ENCODE results near the gene DPF1. TPM values are rescaled to one million over a fixed set of nuclear protein-coding genes. Genes with fewer than 3 reads are reported as not detected.

Gene DPF1
- total and polyA plus RNA-seq, 8 donors = 0.19 to 0.37 (median 0.26) TPM; not detected in 5

DNA sequence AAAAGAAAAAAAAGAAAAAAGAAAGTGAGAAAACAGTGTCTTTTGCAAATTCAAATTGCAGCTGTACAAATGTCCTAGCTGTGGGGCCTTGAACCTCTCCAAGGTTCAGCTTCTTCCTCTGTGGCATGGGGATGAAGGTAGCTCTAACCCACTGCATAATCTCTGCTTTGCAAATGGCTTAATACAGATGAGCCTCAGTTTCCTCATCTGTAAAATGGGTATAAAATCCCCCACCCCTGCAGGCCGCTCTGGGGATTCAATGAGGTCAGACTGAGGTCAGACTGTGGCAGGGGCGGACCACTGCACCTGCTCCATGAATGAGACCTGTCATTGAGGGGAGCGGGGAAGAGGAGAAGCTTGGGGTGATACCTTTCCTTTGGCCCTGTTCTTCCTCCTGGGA, 5.8 kb downstream of the DPF1 start:
- WGBS, 2 donors = 83 to 88% methylated on average over 3 of the region's 3 CpGs
- TF ChIP-seq, protein P1, sequence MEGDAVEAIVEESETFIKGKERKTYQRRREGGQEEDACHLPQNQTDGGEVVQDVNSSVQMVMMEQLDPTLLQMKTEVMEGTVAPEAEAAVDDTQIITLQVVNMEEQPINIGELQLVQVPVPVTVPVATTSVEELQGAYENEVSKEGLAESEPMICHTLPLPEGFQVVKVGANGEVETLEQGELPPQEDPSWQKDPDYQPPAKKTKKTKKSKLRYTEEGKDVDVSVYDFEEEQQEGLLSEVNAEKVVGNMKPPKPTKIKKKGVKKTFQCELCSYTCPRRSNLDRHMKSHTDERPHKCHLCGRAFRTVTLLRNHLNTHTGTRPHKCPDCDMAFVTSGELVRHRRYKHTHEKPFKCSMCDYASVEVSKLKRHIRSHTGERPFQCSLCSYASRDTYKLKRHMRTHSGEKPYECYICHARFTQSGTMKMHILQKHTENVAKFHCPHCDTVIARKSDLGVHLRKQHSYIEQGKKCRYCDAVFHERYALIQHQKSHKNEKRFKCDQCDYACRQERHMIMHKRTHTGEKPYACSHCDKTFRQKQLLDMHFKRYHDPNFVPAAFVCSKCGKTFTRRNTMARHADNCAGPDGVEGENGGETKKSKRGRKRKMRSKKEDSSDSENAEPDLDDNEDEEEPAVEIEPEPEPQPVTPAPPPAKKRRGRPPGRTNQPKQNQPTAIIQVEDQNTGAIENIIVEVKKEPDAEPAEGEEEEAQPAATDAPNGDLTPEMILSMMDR (IDR thresholded peaks at IDR 0.05) = no peak
- H3K4me3 ChIP-seq = no peak overlapping the region
- no peaks in the 10 kb centered on the region for H3K9me3 ChIP-seq
- intact Hi-C loops (cut with DNase I) = no loop called here
- ATAC-seq (no peak), FAIRE-seq (no peak), DNase-seq (no peak)
- H3K27ac ChIP-seq = no peak overlapping the region
- H3K4me1 ChIP-seq = no peaks in the 10 kb centered on the region
- no peaks in the 10 kb centered on the region for H3K36me3 ChIP-seq
- H3K27me3 ChIP-seq = peaks cover 0 to 6% (median 0%) of the 10 kb centered on the region in 4 donors

DNA sequence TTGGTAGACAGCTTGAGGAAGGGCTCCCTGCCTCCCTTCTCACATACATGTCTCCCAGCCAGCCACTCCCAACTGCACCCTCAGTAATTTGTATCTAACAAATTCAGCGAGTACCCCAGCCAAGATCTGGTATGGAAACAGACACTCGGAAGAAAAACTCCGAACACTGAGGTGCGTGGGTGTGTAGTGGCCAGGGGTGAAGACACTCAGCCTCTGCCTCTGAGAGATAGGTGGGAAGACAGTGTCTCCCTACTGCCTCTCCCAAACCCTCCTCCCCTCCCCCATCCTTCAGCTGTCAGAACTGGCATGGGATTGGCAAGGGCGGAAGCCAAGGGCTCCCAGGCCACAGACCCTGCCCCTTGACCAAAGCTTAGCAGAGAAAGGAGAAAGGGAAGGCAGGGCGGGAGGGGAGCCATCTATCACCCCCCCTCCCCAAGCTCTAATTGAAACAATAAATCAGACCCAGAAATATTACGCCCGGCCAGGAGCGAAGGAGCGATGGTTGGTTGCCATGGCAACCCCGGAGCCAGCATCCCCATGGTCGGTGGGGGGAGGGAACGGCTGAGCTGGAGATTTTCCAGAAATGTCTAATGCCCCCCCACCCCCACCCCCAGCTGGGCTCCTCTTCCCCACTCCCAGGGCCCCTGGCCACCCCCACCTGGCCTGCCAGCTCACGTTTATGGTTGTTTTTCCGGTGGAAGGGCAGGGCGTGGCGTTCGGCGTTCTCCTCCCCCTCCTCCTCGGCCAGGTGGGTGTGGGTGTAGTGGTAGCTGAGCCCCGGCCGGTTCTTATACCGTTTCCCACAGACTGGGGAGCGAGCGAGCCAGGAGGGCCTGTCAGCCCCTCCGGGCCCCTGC, 7.0 kb downstream of the DPF1 start:
- DNase-seq (no peak), ATAC-seq (no peak), FAIRE-seq (no peak)
- H3K4me3 ChIP-seq = no peak overlapping the region
- H3K36me3 ChIP-seq = no peaks in the 10 kb centered on the region
- intact Hi-C loops (cut with DNase I) = no loop called here
- WGBS, 2 donors = 55 to 60% methylated on average over 13 to 26 of the region's 26 CpGs
- TF ChIP-seq, protein P1 (IDR thresholded peaks at IDR 0.05) = no peak
- H3K4me1 ChIP-seq = no peaks in the 10 kb centered on the region
- H3K9me3 ChIP-seq = no peaks in the 10 kb centered on the region
- no peak overlapping the region for H3K27ac ChIP-seq
- no peaks in the 10 kb centered on the region for H3K27me3 ChIP-seq

DNA sequence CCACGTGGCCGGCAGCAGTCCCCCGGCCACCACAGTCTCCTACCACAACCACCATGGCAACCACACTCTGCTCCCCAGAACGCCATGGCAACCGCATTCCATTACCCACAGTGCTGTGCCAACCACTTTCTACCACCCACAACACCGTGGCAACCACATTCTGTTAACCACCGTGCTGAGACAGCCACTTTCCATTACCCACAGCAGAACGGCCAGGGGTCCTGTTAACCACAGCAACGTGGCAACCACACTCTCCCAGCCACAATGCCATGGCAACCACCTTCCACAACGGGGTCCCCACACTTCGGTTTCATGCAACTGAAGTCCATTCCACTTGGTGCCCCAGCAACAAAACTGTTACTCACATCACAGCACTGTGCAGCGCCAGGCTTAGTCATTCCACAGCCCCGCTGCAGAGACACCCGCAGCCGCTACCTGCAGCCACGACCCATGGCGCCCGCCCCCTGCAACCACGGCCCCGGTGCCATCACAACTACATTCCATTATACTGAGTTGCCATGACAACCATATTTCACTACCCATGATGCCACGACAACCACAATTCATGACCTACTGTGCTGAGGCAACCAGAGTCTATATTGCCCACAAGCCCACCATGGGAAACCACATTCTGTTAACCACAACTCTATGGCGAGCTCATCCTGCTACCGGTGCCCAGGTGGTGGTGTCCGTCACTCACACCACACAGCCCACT, 10.0 kb downstream of the DPF1 start:
- Histone ChIP-seq H3K27me3 (no peaks in the 10 kb centered on the region), H3K36me3 (no peaks in the 10 kb centered on the region), H3K27ac (no peak overlapping the region), H3K4me1 (no peaks in the 10 kb centered on the region), H3K9me3 (no peaks in the 10 kb centered on the region), H3K4me3 (no peak overlapping the region)
- ATAC-seq = peak in 1 of 4 donors; percentile 20
- no peak for DNase-seq
- intact Hi-C loops (cut with DNase I) = no loop called here
- FAIRE-seq = no peak
- WGBS, 2 donors = 58 to 67% methylated on average over 24 of the region's 24 CpGs
- TF ChIP-seq, protein P1 (IDR thresholded peaks at IDR 0.05) = no peak

DNA sequence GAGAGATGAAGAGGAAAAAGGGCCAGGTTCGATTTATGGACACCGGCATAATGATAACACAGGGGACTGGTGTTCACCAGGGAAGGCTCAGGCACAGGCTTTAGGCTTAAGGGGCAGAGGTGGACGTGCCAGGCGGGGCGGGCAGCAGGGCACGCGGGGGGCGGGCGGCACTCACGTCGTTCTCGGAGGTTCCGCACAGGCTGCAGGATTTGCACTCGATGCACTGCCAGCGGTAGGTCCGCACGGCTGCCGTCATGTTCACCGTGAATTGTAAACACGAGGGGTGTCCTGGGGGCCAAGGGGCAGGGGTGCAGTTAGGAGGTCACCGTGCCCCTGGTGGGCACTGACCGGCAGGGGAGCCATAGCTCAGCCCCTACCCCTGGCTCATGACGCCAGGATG, 10.6 kb downstream of the DPF1 start:
- H3K4me3 ChIP-seq = no peak overlapping the region
- H3K36me3 ChIP-seq = no peaks in the 10 kb centered on the region
- H3K9me3 ChIP-seq = no peaks in the 10 kb centered on the region
- ATAC-seq (no peak), DNase-seq (no peak), FAIRE-seq (no peak)
- no peaks in the 10 kb centered on the region for H3K4me1 ChIP-seq
- no peaks in the 10 kb centered on the region for H3K27me3 ChIP-seq
- TF ChIP-seq, protein P1 (IDR thresholded peaks at IDR 0.05) = no peak
- intact Hi-C loops (cut with DNase I) = no loop called here
- WGBS, 2 donors = 73 to 84% methylated on average over 20 to 23 of the region's 23 CpGs
- no peak overlapping the region for H3K27ac ChIP-seq

Data from pancreas (tissue), 10 donors.